MM.1S (cell line): ENCODE measurements around the gene DTYMK.

Experiments
- EZH2 ChIP-seq: fragments of 300-600 bp; sonication (generic); optimal IDR thresholded peaks from 2 replicates; pipeline ENCODE3; 2017; ENCODE audit warnings: low read depth, mild to moderate bottlenecking, antibody characterized with exemption, low read length, mixed read lengths
- TF ChIP-seq, protein P1 (sequence below): fragments of 300-600 bp; sonication (generic); IDR thresholded peaks from 2 replicates; pipeline ENCODE4 v1.5.1; 2016; ENCODE audit warnings: antibody characterized with exemption, low read length, mixed read lengths

DNA sequence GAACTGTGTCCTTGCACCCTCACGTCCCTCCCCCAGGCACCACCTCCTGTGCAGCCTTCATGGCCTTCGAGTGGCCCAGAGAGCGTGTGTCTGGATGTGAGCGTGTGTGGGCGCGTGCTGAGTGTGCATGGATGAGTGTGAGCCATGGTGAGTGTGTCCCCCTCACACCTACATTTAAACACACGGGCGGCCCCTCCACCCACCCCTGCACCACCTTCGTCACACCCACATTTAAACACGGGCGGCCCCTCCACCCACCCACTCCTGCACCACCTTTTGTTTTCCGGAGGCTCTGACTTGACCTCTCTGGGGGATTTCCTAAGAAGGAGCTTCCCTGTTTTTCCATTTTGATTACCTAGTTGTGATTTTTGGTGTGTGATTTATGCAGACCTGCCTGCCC is 17.8 kb downstream of the DTYMK start:
- TF ChIP-seq, protein P1, sequence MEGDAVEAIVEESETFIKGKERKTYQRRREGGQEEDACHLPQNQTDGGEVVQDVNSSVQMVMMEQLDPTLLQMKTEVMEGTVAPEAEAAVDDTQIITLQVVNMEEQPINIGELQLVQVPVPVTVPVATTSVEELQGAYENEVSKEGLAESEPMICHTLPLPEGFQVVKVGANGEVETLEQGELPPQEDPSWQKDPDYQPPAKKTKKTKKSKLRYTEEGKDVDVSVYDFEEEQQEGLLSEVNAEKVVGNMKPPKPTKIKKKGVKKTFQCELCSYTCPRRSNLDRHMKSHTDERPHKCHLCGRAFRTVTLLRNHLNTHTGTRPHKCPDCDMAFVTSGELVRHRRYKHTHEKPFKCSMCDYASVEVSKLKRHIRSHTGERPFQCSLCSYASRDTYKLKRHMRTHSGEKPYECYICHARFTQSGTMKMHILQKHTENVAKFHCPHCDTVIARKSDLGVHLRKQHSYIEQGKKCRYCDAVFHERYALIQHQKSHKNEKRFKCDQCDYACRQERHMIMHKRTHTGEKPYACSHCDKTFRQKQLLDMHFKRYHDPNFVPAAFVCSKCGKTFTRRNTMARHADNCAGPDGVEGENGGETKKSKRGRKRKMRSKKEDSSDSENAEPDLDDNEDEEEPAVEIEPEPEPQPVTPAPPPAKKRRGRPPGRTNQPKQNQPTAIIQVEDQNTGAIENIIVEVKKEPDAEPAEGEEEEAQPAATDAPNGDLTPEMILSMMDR: no peak
- TF ChIP-seq EZH2: no peak
